GM19328 (cell line): Measurements from ENCODE around the gene CNTNAP2.

Experiments used
- ATAC-seq: cut with Tn5 transposase; IDR thresholded peaks from one replicate; pipeline ENCODE4 v1.9.1; 2021; ENCODE audit warnings: mild to moderate bottlenecking, moderate library complexity; ENCODE audit not compliant: unreplicated experiment

The CNTNAP2 gene

GRCh38 chr7:147188467-147188866, 1071.9 kb downstream of the CNTNAP2 start:
- no peak for ATAC-seq

GRCh38 chr7:147193476-147193875, 1076.9 kb downstream of the CNTNAP2 start:
- no peak for ATAC-seq

- ATAC-seq, result no peak
Observed at GRCh38 chr7:147196481-147196880, 1079.9 kb downstream of the CNTNAP2 start.

GRCh38 chr7:147197006-147197405, 1080.4 kb downstream of the CNTNAP2 start:
- no peak for ATAC-seq

GRCh38 chr7:147199868-147200267, 1083.3 kb downstream of the CNTNAP2 start:
- no peak for ATAC-seq

GRCh38 chr7:147207988-147208387, 1091.4 kb downstream of the CNTNAP2 start:
- no peak for ATAC-seq

GRCh38 chr7:147231275-147231674, 1114.7 kb downstream of the CNTNAP2 start:
- no peak for ATAC-seq

- ATAC-seq, result no peak
Observed at GRCh38 chr7:147235645-147236382, 1119.2 kb downstream of the CNTNAP2 start.

GRCh38 chr7:147240468-147240867, 1123.9 kb downstream of the CNTNAP2 start:
- no peak for ATAC-seq

- ATAC-seq, result no peak
Observed at GRCh38 chr7:147245274-147245673, 1128.7 kb downstream of the CNTNAP2 start.

GRCh38 chr7:147249956-147250355, 1133.4 kb downstream of the CNTNAP2 start:
- ATAC-seq, result no peak

- ATAC-seq, result no peak
Observed at GRCh38 chr7:147251751-147252325, 1135.2 kb downstream of the CNTNAP2 start.

- ATAC-seq, result no peak
Observed at GRCh38 chr7:147261693-147262092, 1145.1 kb downstream of the CNTNAP2 start.

GRCh38 chr7:147265528-147265927, 1148.9 kb downstream of the CNTNAP2 start:
- ATAC-seq, result no peak

GRCh38 chr7:147276106-147276505, 1159.5 kb downstream of the CNTNAP2 start:
- ATAC-seq, result no peak

- ATAC-seq, result no peak
Observed at GRCh38 chr7:147276783-147277370, 1160.3 kb downstream of the CNTNAP2 start.

GRCh38 chr7:147279514-147279913, 1162.9 kb downstream of the CNTNAP2 start:
- ATAC-seq, result no peak

- no peak for ATAC-seq
Observed at GRCh38 chr7:147279964-147280374, 1163.4 kb downstream of the CNTNAP2 start.

- no peak for ATAC-seq
Observed at GRCh38 chr7:147282204-147282603, 1165.6 kb downstream of the CNTNAP2 start.

GRCh38 chr7:147296201-147296600, 1179.6 kb downstream of the CNTNAP2 start:
- no peak for ATAC-seq

- no peak for ATAC-seq
Observed at GRCh38 chr7:147296986-147297385, 1180.4 kb downstream of the CNTNAP2 start.

- ATAC-seq, result no peak
Observed at GRCh38 chr7:147298611-147299043, 1182.0 kb downstream of the CNTNAP2 start.
